NT2/D1 (cell line): ENCODE measurements around the gene RAPGEF4.

Experiments used
- DNase-seq: peaks from one replicate; pipeline ENCODE4 v3.0.0-alpha.2; 2011; ENCODE audit warnings: low read depth, low spot score
- H3K27me3 ChIP-seq: 2 replicates; pipeline ENCODE4 v1.6.0; 2011; ENCODE audit warnings: mild to moderate bottlenecking; ENCODE audit not compliant: insufficient read length, insufficient read depth
- H3K36me3 ChIP-seq: 2 replicates; pipeline ENCODE4 v1.6.1; 2011; ENCODE audit warnings: mild to moderate bottlenecking, low read length, mixed read lengths; ENCODE audit not compliant: insufficient read depth, insufficient read length
- H3K4me1 ChIP-seq: 2 replicates; pipeline ENCODE4 v1.5.1; 2011; ENCODE audit not compliant: insufficient read depth, insufficient read length
- H3K4me3 ChIP-seq: 2 replicates; pipeline ENCODE4 v1.5.1; 2011; ENCODE audit warnings: low read depth; ENCODE audit not compliant: insufficient read length
- H3K9ac ChIP-seq: 2 replicates; pipeline ENCODE4 v1.6.0; 2011; ENCODE audit warnings: low read depth; ENCODE audit not compliant: insufficient read length
- H3K9me3 ChIP-seq: 2 replicates; pipeline ENCODE4 v1.5.1; 2011; ENCODE audit warnings: mild to moderate bottlenecking, low read length; ENCODE audit not compliant: insufficient read depth
- SUZ12 ChIP-seq: IDR thresholded peaks from 2 replicates; pipeline ENCODE4 v1.6.1; 2011; ENCODE audit not compliant: insufficient read length, insufficient read depth; ENCODE audit errors: extremely low read depth
- YY1 ChIP-seq: IDR thresholded peaks from 2 replicates; pipeline ENCODE4 v1.6.1; 2011; ENCODE audit not compliant: insufficient read length, insufficient read depth
- ZNF274 ChIP-seq: IDR thresholded peaks from 2 replicates; pipeline ENCODE4 v1.6.1; 2011; ENCODE audit warnings: mild to moderate bottlenecking, low read depth, low read length

Gene RAPGEF4

DNA sequence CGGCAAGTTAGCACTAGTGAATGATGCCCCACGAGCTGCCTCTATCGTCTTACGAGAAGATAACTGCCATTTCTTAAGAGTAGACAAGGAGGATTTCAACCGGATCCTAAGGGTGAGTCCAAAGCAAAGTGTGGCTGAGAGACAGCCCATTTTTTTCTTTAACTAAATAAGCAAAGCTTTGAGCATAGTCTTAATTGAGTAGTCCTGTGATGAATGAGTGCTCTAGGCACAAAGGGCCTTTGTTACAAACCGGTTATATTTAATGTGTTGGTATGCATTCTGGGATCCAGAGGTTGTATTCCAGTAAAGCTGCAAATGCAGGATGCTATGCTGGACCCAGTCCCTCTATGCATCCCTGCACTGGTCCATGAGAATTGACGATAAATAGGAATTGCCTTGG is 253.1 kb downstream of the RAPGEF4 start:
- Histone ChIP-seq H3K4me1 (peaks cover 2% of the 10 kb centered on the region), H3K4me3 (no peak overlapping the region), H3K36me3 (no peaks in the 10 kb centered on the region), H3K9me3 (no peaks in the 10 kb centered on the region), H3K9ac (no peak overlapping the region), H3K27me3 (no peaks in the 10 kb centered on the region)
- no peak for DNase-seq
- TF ChIP-seq YY1 (no peak), SUZ12 (no peak), ZNF274 (no peak)

DNA sequence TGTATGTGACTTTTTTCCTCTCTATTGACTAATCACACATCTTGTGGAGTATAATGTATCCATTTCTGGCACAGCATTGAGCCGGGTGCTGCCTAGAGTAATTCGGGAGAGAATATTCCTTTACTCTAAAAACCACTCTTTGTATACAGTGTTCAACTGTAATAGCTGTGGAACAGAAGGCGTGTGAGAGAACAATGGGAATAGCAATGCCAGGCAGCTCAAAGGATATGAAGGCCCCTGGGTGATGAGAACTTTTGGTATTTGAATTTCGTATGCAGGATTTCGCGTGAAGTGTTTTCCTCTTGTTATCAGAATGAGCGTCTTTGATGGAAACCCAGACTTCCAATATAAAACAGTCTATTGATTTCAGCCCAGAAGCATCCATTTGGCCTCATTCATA is 255.4 kb downstream of the RAPGEF4 start:
- Histone ChIP-seq H3K4me1 (peaks cover under 1% of the 10 kb centered on the region), H3K9me3 (no peaks in the 10 kb centered on the region), H3K4me3 (no peak overlapping the region), H3K9ac (no peak overlapping the region), H3K36me3 (no peaks in the 10 kb centered on the region), H3K27me3 (no peaks in the 10 kb centered on the region)
- no peak for DNase-seq
- TF ChIP-seq SUZ12 (no peak), YY1 (no peak), ZNF274 (no peak)

DNA sequence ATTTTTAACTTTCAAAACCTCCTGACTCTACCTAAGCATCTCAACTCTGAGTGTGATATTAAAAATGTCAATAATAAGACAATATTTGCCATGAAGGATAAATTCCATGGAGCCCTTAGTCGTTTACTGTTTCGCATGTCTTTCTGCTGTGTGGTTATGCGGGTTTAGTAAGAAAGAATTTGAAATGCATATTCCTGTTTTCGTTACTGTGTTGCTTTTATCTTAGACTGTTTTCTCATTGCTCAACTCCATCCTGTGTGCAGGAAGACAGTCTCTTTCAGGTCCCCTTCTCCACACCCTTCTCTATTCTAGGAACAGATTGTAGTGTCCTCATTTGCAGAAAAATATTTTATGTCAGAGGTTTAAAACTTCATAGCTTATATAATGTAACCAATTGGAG is 257.5 kb downstream of the RAPGEF4 start:
- no peak for DNase-seq
- Histone ChIP-seq H3K36me3 (no peaks in the 10 kb centered on the region), H3K27me3 (no peaks in the 10 kb centered on the region)

DNA sequence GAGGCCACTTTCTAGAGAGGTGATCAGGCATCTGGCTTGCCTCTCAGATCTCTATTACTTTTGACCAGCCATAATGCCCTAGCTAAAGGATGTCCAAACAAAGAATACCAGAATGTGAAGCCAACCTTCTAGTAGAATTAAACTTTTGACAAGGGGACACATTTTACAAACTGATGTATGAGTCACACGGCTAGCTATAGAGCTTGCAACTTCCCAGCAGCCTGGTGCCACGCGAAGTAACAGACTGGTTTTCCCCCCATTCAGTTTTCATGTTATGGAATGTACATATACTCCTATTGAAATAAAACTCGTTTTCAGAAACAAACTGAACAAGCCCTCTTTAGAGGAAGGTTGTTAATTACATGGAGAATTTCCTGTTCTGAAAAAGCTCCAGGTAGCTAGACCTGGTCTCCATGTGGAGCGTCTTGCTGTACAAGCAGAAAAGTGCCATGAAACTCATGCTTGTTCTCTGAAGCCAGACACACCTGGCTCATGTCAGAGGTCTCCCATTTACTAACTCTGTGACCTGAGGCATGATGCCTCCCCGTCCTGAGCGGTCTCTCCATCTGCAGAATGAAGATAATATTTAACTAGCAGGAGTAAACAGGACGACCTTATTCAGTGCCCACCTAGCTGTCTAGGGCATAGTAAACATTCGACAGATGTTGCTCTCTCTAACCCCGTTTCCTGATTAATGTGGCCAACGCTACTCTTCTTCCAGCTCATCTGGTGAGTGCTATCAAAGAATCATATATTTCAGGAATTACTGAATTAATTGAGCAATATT is 258.5 kb downstream of the RAPGEF4 start:
- H3K9me3 ChIP-seq = 0 out of 2 replicates have a peak, but pooled peaks cover 7% of the 10 kb centered on the region
- H3K9ac ChIP-seq = no peak overlapping the region
- TF ChIP-seq YY1 (no peak), ZNF274 (no peak), SUZ12 (no peak)
- no peaks in the 10 kb centered on the region for H3K27me3 ChIP-seq
- H3K4me1 ChIP-seq = no peaks in the 10 kb centered on the region
- no peak overlapping the region for H3K4me3 ChIP-seq
- no peaks in the 10 kb centered on the region for H3K36me3 ChIP-seq
- no peak for DNase-seq

More for the DNA sequence above, 257.5 kb downstream of the RAPGEF4 start:
- H3K4me1 ChIP-seq = no peaks in the 10 kb centered on the region
- 0 out of 2 replicates have a peak, but pooled peaks cover 7% of the 10 kb centered on the region for H3K9me3 ChIP-seq
- H3K9ac ChIP-seq = no peak overlapping the region
- no peak for TF ChIP-seq SUZ12
- TF ChIP-seq ZNF274 = no peak
- TF ChIP-seq YY1 = no peak
- H3K4me3 ChIP-seq = no peak overlapping the region

DNA sequence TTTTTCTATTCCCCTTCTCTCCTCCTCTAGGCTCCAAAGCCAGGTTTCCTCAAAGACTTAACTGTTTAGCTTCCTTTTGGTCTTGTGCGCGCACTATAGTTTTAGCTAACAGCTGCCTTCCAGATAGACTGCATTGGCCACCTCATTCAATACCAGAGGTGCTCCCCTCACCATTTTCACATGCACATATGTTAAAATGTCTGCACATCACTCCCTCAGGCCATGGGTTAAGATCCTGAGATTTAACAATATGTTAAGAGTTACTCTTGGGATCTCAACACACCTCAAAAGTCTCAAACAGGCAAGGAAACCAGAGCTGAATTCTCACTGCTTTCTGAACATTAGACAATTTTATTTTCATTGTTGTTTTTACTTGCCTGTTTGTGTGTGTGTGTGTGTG is 259.2 kb downstream of the RAPGEF4 start:
- DNase-seq = no peak
- Histone ChIP-seq H3K9me3 (0 out of 2 replicates have a peak, but pooled peaks cover 7% of the 10 kb centered on the region), H3K4me3 (no peak overlapping the region), H3K36me3 (no peaks in the 10 kb centered on the region), H3K9ac (no peak overlapping the region), H3K4me1 (no peaks in the 10 kb centered on the region), H3K27me3 (no peaks in the 10 kb centered on the region)
- TF ChIP-seq YY1 = no peak
- no peak for TF ChIP-seq ZNF274
- no peak for TF ChIP-seq SUZ12

DNA sequence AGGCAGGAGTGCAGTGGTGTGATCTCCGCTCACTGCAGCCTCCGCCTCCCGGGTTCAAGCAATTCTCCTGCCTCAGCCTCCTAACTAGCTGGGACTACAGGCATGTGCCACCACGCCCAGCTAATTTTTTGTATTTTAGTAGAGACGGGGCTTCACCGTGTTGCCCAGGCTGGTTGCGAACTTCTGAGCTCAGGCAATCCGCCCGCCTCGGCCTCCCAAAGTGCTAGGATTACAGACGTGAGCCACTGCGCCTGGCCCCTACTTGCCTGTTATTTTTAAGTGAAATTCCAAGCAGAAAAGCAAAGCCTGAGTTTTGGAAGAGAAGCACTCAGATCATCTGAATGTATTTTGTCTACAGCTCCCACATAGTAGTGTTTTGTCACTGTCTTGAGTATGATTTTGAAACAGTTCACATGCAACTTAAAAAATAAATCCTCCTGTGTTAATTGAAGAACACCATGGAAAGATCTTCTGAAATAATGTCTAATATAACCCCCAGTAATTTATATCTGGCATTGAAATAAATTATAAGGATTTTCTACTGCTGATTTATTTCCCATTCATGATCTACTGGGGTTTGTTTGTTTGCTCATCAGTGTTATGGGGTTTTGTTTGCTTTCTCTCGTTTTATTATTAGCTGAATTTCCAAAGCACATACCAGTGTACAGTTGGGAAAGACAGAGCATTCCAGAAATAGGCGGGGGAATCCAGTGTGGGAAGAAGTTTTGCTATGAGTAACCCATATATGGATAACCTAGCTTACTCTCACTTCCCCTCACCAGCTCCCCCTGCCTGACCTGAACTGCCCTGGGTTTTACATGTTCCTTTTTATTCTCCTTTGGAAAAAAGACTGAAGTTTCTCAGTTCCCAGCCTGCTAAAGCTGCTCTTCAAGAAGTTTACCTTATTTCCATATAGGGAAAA is 259.9 kb downstream of the RAPGEF4 start:
- DNase-seq = no peak
- Histone ChIP-seq H3K9me3 (0 out of 2 replicates have a peak, but pooled peaks cover 7% of the 10 kb centered on the region), H3K4me3 (no peak overlapping the region), H3K4me1 (no peaks in the 10 kb centered on the region), H3K36me3 (no peaks in the 10 kb centered on the region), H3K9ac (no peak overlapping the region), H3K27me3 (no peaks in the 10 kb centered on the region)
- TF ChIP-seq YY1 (no peak), ZNF274 (no peak), SUZ12 (no peak)
